ENCODE data around the gene KRT2. TPM values are rescaled to one million over a fixed set of nuclear protein-coding genes. Genes with fewer than 3 reads are reported as not detected.

KRT2 gene
- total and polyA plus RNA-seq, 2 donors (not counting 3 experiments of a cell fraction or from before 2014, with no cell fraction given), result not detected

DNA sequence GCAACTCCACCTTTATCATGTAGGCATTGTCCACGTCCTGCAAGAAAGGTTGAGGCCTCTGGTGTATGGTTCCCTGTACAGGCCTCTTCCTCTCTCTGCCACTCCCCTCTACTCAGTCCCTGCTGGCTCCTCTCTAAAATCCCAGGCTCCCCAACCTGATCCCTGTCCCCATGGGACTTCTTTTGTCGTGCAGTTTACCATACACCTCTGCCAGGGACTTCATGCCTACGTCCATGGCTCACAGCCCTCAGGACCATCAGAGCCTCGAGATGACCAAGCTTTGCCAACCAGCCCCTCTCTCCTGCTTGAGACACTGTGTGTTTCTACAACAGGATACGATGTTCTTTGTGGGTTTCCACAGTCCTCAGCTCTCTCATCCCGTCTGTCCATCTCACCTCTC, 2.9 kb downstream of the KRT2 start:
- Histone ChIP-seq H3K4me1 (ENCODE audit: control insufficient read depth, extremely low read depth, insufficient read depth, low read length) (no peaks in the 10 kb centered on the region), H3K9me1 (replicated peaks; ENCODE audit: control insufficient read depth, extremely low read depth, insufficient read depth, low read length) (no peaks in the 10 kb centered on the region), H4K20me1 (replicated peaks; ENCODE audit: control insufficient read depth, extremely low read depth, insufficient read depth, low read length) (no peaks in the 10 kb centered on the region), H3K9ac (replicated peaks; ENCODE audit: extremely low read depth, insufficient read depth, low read length) (no peak overlapping the region), H3K9me3 (replicated peaks; ENCODE audit: control insufficient read depth, insufficient read depth, low read length) (no peaks in the 10 kb centered on the region), H3K36me3 (ENCODE audit: control insufficient read depth in 2 of 2, extremely low read depth in 1 of 2, insufficient read depth in 2 of 2, low read length in 2 of 2) (no peaks in the 10 kb centered on the region), H3K79me2 (ENCODE audit: control insufficient read depth, insufficient read depth, low read length) (no peaks in the 10 kb centered on the region), H2AFZ (ENCODE audit: low read depth, low read length) (no peak overlapping the region), H3K4me3 (replicated peaks in 1 of 3; ENCODE audit: insufficient read depth in 1 of 3, low read depth in 1 of 3, low read length in 3 of 3) (no peak overlapping the region), H3K27me3 (ENCODE audit: control insufficient read depth in 2 of 2, insufficient read depth in 2 of 2, low read length in 2 of 2) (peaks cover 7 to 9% of the 10 kb centered on the region in 2 experiments), H3K27ac (ENCODE audit: insufficient read depth, low read depth, low read length) (no peak overlapping the region), H3K4me2 (ENCODE audit: insufficient read depth, low read length) (no peak overlapping the region)
- TF ChIP-seq MYC (IDR thresholded peaks at IDR 0.05; ENCODE audit: low read depth, low read length), result no peak
- no peak for TF ChIP-seq POLR2A (IDR thresholded peaks at IDR 0.05; ENCODE audit: low read depth, low read length)
- TF ChIP-seq, protein P1, sequence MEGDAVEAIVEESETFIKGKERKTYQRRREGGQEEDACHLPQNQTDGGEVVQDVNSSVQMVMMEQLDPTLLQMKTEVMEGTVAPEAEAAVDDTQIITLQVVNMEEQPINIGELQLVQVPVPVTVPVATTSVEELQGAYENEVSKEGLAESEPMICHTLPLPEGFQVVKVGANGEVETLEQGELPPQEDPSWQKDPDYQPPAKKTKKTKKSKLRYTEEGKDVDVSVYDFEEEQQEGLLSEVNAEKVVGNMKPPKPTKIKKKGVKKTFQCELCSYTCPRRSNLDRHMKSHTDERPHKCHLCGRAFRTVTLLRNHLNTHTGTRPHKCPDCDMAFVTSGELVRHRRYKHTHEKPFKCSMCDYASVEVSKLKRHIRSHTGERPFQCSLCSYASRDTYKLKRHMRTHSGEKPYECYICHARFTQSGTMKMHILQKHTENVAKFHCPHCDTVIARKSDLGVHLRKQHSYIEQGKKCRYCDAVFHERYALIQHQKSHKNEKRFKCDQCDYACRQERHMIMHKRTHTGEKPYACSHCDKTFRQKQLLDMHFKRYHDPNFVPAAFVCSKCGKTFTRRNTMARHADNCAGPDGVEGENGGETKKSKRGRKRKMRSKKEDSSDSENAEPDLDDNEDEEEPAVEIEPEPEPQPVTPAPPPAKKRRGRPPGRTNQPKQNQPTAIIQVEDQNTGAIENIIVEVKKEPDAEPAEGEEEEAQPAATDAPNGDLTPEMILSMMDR (IDR thresholded peaks at IDR 0.05; ENCODE audit: extremely low read depth in 1 of 2, insufficient read depth in 1 of 2, low read depth in 1 of 2, low read length in 2 of 2), result no peak
- no peak for TF ChIP-seq EZH2 (IDR thresholded peaks at IDR 0.05; ENCODE audit: borderline replicate concordance, low read depth, low read length, severe bottlenecking)
- no peak for TF ChIP-seq FOS (IDR thresholded peaks at IDR 0.05; ENCODE audit: borderline replicate concordance, insufficient read depth, low read length)
- no peak for TF ChIP-seq GATA2 (IDR thresholded peaks at IDR 0.05; ENCODE audit: insufficient read depth, insufficient read length, low read depth, low read length)
- TF ChIP-seq, protein P2, sequence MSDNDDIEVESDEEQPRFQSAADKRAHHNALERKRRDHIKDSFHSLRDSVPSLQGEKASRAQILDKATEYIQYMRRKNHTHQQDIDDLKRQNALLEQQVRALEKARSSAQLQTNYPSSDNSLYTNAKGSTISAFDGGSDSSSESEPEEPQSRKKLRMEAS (IDR thresholded peaks at IDR 0.05; ENCODE audit: insufficient read depth, insufficient read length), result no peak
- no peak for TF ChIP-seq POLR2AphosphoS5 (IDR thresholded peaks at IDR 0.05; ENCODE audit: insufficient read depth, low read depth, low read length)
- no peak for TF ChIP-seq JUN (IDR thresholded peaks at IDR 0.05; ENCODE audit: borderline replicate concordance, insufficient read depth, insufficient read length, low read depth)
- no peak for FAIRE-seq
- ChIA-PET POLR2A (no interaction called here), CTCF (no interaction called here)
- DNase-seq (ENCODE audit: low read depth, low spot score), result no peak
- intact Hi-C loops (cut with micrococcal nuclease) (no loop called here), dilution Hi-C loops (cut with MboI; ENCODE audit: extremely low pct_ligation_motif_present, low sequenced_read_pairs) (no loop called here)
- no TSS peak for BruUV-seq (replicated peaks)

All from endothelial cell of umbilical vein (primary cell).